ENCODE data around the gene STS. TPM values are rescaled to one million over a fixed set of nuclear protein-coding genes. Genes with fewer than 3 reads are reported as not detected.

STS gene
- total and polyA plus RNA-seq, 10 of the 15 experiments (the other 5 are each of a cell fraction or from before 2014, with no cell fraction given), result 1.6 to 19.4 (median 4.7) TPM

GRCh38 chrX:7145454-7145853, 2.1 kb upstream of the STS start:
- DNase-seq (ENCODE audit: low read depth, low spot score) (no peak), FAIRE-seq (no peak), ATAC-seq (no peak)
- no TSS peak for BruUV-seq (replicated peaks)
- H3K9me3 ChIP-seq (replicated peaks; ENCODE audit: control insufficient read depth, insufficient read depth, low read length), result no peaks in the 10 kb centered on the region
- peaks cover 15% of the 10 kb centered on the region for H3K4me1 ChIP-seq (ENCODE audit: control insufficient read depth, insufficient read depth, low read length)
- H3K27me3 ChIP-seq (replicated peaks in 1 of 2; ENCODE audit: control insufficient read depth in 2 of 2, insufficient read depth in 2 of 2, low read length in 1 of 2), result no peaks in the 10 kb centered on the region
- H3K4me3 ChIP-seq, result peak overlapping the region; percentile 98; the same call in 1 of the 2 replicates
- H3K36me3 ChIP-seq (ENCODE audit: control insufficient read depth in 2 of 2, insufficient read depth in 2 of 2, low read length in 1 of 2), result no peaks in the 10 kb centered on the region; a peak in 1 of 4 replicates
- ChIA-PET RAD21 (ENCODE audit: unreplicated experiment) (interaction anchor here (1.2 to 5.8 kb wide), 8 partner anchors 10 to 117 kb away, joined by 3 to 127 read pairs (median 8); no protein-coding TSS in a partner anchor), SMC1A (ENCODE audit: uncharacterized antibody, unreplicated experiment) (interaction anchor here (0.6 to 5.5 kb wide), 12 partner anchors 11 to 86 kb away, joined by 3 to 56 read pairs (median 8); no protein-coding TSS in a partner anchor), CTCF (interaction anchor here (1.0 to 3.6 kb wide), 10 partner anchors 10 to 56 kb away, joined by 3 to 24 read pairs (median 6); no protein-coding TSS in a partner anchor), POLR2A (interaction anchor here (1.8 to 4.7 kb wide), 4 partner anchors 11 to 32 kb away, joined by 8 to 117 read pairs (median 14); no protein-coding TSS in a partner anchor)
- H4K20me1 ChIP-seq (ENCODE audit: control insufficient read depth, insufficient read depth), result no peaks in the 10 kb centered on the region
- H3K79me2 ChIP-seq (ENCODE audit: control insufficient read depth, insufficient read depth, low read length), result peaks cover 49% of the 10 kb centered on the region
- WGBS (ENCODE audit: insufficient coverage, insufficient replicate concordance, low lambda C conversion rate, missing lambda C conversion rate), result 79% methylated on average over 3 of the region's 3 CpGs
- H2AFZ ChIP-seq (ENCODE audit: control insufficient read depth, low read depth, low read length), result no peak overlapping the region
- intact Hi-C loops (cut with micrococcal nuclease; ENCODE audit: unreplicated experiment) (loop anchor here (5.0 kb wide), 1 partner anchor 782 kb away; the partner anchor contains the start of gene PNPLA4), in situ Hi-C loops (cut with MboI) (no loop called here)
- TF ChIP-seq ZNF217 (IDR thresholded peaks at IDR 0.05) (no peak), ZNF384 (IDR thresholded peaks at IDR 0.05; ENCODE audit: borderline replicate concordance, low read depth, low read length) (peak; percentile 59)
- H3K4me2 ChIP-seq (ENCODE audit: control insufficient read depth, insufficient read depth), result 0 out of 2 replicates have a peak overlapping the region, but pooled peaks have one; percentile 9
- H3K27ac ChIP-seq (ENCODE audit: control insufficient read depth, insufficient read depth), result no peak overlapping the region
- no peak overlapping the region for H3K9ac ChIP-seq (ENCODE audit: control insufficient read depth, insufficient read depth, low read length)

- H2AFZ ChIP-seq (ENCODE audit: control insufficient read depth, low read depth, low read length), result no peak overlapping the region
- in situ Hi-C loops (cut with MboI), result no loop called here
- no TSS peak for BruUV-seq (replicated peaks)
- no peaks in the 10 kb centered on the region for H3K27me3 ChIP-seq (replicated peaks in 1 of 2; ENCODE audit: control insufficient read depth in 2 of 2, insufficient read depth in 2 of 2, low read length in 1 of 2)
- ChIA-PET POLR2A (interaction anchor here (0.6 to 4.7 kb wide), 8 partner anchors 8 to 298 kb away, joined by 3 to 117 read pairs (median 7); no protein-coding TSS in a partner anchor), SMC1A (ENCODE audit: uncharacterized antibody, unreplicated experiment) (interaction anchor here (0.8 to 5.5 kb wide), 23 partner anchors 9 to 408 kb away, joined by 3 to 56 read pairs (median 4); no protein-coding TSS in a partner anchor), RAD21 (ENCODE audit: unreplicated experiment) (interaction anchor here (0.6 to 5.8 kb wide), 23 partner anchors 8 to 409 kb away, joined by 3 to 127 read pairs (median 3); no protein-coding TSS in a partner anchor), CTCF (interaction anchor here (0.6 to 3.6 kb wide), 20 partner anchors 11 to 1599 kb away, joined by 3 to 24 read pairs (median 4); no protein-coding TSS in a partner anchor)
- H3K9ac ChIP-seq (ENCODE audit: control insufficient read depth, insufficient read depth, low read length), result no peak overlapping the region; the same call in 1 of the 2 replicates
- peak overlapping the region; percentile 87 for H3K27ac ChIP-seq (ENCODE audit: control insufficient read depth, insufficient read depth)
- H4K20me1 ChIP-seq (ENCODE audit: control insufficient read depth, insufficient read depth), result no peaks in the 10 kb centered on the region
- peak overlapping the region; percentile 87 for H3K4me2 ChIP-seq (ENCODE audit: control insufficient read depth, insufficient read depth)
- FAIRE-seq (no peak), DNase-seq (ENCODE audit: low read depth, low spot score) (no peak), ATAC-seq (peak; percentile 4; the same call in 2 of the 3 replicates)
- TF ChIP-seq CREM (IDR thresholded peaks at IDR 0.05; ENCODE audit: low read depth), result no peak
- TF ChIP-seq MYC (IDR thresholded peaks at IDR 0.05; ENCODE audit: insufficient read depth, insufficient read length, insufficient replicate concordance, low read length, severe bottlenecking), result no peak
- TF ChIP-seq JUNB (IDR thresholded peaks at IDR 0.05), result peak; percentile 54
- 0 out of 2 replicates have a peak, but pooled peaks have one; percentile 19 for TF ChIP-seq PML (IDR thresholded peaks at IDR 0.05; ENCODE audit: low read length)
- no peak for TF ChIP-seq NFYA (IDR thresholded peaks at IDR 0.05; ENCODE audit: borderline replicate concordance, low read depth, low read length)
- TF ChIP-seq BCL11A (IDR thresholded peaks at IDR 0.05; ENCODE audit: low read depth, low read length), result 0 out of 2 replicates have a peak, but pooled peaks have one; percentile 27
- peak; percentile 64; the same call in 1 of the 2 replicates for TF ChIP-seq RELB (IDR thresholded peaks at IDR 0.05; ENCODE audit: low read depth)
- peak; percentile 32 for TF ChIP-seq RUNX3 (IDR thresholded peaks at IDR 0.05; ENCODE audit: low read length)
- TF ChIP-seq IKZF2 (IDR thresholded peaks at IDR 0.05), result peak in 1 of 2 experiments; percentile 40; a peak in 3 of 4 replicates
- peak; percentile 55 for TF ChIP-seq IKZF1 (conservative IDR thresholded peaks at IDR 0.05)
- 0 out of 2 replicates have a peak, but pooled peaks have one; percentile 16 for TF ChIP-seq NR2F1 (conservative IDR thresholded peaks at IDR 0.05)
- peak; percentile 81 for TF ChIP-seq MTA2 (IDR thresholded peaks at IDR 0.05; ENCODE audit: low read depth)
- no peaks in the 10 kb centered on the region for H3K9me3 ChIP-seq (replicated peaks; ENCODE audit: control insufficient read depth, insufficient read depth, low read length)
- WGBS (ENCODE audit: insufficient coverage, insufficient replicate concordance, low lambda C conversion rate, missing lambda C conversion rate), result 14% methylated on average over 3 of the region's 3 CpGs
- peaks cover 15% of the 10 kb centered on the region for H3K4me1 ChIP-seq (ENCODE audit: control insufficient read depth, insufficient read depth, low read length)
- peaks cover 49% of the 10 kb centered on the region for H3K79me2 ChIP-seq (ENCODE audit: control insufficient read depth, insufficient read depth, low read length)
- intact Hi-C loops (cut with micrococcal nuclease; ENCODE audit: unreplicated experiment), result loop anchor here (1.0 to 5.0 kb wide), 3 partner anchors 36 to 781 kb away; partner anchors contain the start of gene PNPLA4
- H3K4me3 ChIP-seq, result peak overlapping the region; percentile 98
- H3K36me3 ChIP-seq (ENCODE audit: control insufficient read depth in 2 of 2, insufficient read depth in 2 of 2, low read length in 1 of 2), result no peaks in the 10 kb centered on the region; a peak in 1 of 4 replicates
Measured at GRCh38 chrX:7146020-7146702, 1.4 kb upstream of the STS start.

Data from GM12878 (cell line).